Measurements from ENCODE around the gene NFIX.

The NFIX gene

DNA sequence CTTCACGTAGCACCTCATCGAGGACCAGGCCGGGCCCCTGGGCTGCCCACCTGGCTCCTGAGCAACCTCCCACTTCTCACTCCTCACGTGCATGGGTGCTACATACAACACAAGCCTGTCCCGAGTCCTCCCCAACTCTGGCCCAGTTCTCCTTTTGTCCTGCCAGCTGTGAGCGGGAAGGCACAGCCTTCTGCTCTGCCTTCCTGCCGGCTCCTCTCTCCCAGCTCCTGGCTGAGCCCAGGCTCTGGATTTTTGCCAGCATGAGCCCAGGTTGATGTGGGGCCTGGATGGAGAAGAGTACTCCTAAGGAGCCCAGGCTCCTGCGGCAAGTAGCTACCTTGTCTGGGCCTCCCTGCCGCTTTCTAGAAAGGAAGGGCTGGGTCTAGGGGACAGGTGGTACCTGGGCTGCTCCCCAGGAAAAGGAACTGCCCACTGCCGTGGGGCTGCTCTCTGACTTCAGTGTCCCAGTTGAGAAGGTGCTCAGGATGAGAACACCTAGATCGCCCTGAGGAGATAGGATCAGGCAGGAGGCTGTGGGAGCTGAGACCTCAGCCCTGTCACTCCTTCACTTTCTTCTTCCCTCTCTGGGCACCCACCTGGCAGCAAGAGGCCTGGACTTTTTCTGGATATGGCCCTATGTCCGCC is 83.7 kb downstream of the NFIX start:
- DNase-seq (ENCODE audit: low read depth): no peak
- TF ChIP-seq, protein P1, sequence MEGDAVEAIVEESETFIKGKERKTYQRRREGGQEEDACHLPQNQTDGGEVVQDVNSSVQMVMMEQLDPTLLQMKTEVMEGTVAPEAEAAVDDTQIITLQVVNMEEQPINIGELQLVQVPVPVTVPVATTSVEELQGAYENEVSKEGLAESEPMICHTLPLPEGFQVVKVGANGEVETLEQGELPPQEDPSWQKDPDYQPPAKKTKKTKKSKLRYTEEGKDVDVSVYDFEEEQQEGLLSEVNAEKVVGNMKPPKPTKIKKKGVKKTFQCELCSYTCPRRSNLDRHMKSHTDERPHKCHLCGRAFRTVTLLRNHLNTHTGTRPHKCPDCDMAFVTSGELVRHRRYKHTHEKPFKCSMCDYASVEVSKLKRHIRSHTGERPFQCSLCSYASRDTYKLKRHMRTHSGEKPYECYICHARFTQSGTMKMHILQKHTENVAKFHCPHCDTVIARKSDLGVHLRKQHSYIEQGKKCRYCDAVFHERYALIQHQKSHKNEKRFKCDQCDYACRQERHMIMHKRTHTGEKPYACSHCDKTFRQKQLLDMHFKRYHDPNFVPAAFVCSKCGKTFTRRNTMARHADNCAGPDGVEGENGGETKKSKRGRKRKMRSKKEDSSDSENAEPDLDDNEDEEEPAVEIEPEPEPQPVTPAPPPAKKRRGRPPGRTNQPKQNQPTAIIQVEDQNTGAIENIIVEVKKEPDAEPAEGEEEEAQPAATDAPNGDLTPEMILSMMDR (conservative IDR thresholded peaks at IDR 0.05; ENCODE audit: low read depth, low read length): no peak

DNA sequence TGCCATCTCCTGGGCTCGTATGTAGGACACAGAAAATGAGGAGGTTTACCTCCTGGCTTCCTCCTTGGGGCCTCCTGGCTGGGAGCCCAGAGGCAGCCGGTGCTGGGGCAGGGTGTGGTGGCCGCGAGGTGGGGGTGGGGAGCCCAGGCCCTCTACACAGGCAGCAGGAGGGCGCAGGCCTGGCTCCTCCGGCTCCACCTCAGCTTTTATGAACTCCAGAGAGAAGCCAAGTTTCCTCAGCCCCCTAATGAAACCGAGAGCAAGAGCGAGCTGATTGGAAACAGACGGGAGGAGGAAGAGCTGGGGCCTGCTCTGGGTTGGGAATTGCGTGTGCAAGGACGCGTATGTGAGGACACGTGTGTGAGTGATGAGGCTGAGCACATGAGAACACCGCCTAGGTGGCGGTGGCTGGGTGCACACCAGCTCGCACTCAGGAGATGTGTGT is 84.3 kb downstream of the NFIX start:
- DNase-seq (ENCODE audit: low read depth): no peak
- H3K4me3 ChIP-seq (ENCODE audit: low read length): no peak overlapping the region
- TF ChIP-seq, protein P1 (conservative IDR thresholded peaks at IDR 0.05; ENCODE audit: low read depth, low read length): no peak

More for the DNA sequence above, 83.7 kb downstream of the NFIX start:
- no peak overlapping the region for H3K4me3 ChIP-seq (ENCODE audit: low read length)

DNA sequence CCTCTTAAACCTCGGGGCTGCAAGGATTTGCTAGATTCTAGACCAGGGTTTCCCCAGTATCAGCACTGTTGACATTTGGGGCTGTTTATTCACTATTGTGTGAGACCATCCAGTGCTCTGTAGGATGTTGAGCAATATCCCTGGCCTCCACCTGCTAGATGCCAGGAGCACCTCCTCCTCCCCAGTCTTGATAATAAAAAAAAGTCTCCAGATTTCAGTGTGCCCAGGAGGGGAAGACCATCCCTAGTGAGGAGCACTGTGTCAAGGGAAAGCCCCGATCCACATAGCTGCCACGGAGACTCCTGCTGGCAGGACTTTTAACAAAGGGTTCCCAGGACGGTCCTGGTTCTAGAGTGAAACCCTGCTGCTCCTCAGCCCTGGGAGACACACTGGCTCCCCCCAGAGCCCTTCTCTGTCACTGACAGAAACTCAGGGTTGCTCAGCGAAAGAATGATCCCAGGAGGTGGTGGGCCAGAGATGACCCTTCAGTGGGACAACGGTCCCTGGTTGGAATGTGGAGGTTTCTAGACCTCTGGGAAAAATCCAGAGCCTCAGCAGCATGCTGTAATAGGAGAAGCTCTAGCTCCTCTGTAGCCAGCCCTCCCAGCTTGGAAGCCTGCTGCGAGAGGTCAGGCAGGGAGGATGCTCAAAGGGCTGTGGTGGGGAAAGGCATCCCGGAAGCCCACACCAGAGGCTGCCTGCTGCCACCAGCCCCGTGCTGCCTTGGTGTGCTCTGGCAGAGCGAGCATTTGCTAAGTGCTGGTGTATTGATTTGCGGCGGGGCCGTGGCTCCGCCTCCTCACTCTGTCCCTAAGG is 87.1 kb downstream of the NFIX start:
- no peak for DNase-seq (ENCODE audit: low read depth)
- no peak overlapping the region for H3K4me3 ChIP-seq (ENCODE audit: low read length)
- TF ChIP-seq, protein P1 (conservative IDR thresholded peaks at IDR 0.05; ENCODE audit: low read depth, low read length): peak; percentile 57

DNA sequence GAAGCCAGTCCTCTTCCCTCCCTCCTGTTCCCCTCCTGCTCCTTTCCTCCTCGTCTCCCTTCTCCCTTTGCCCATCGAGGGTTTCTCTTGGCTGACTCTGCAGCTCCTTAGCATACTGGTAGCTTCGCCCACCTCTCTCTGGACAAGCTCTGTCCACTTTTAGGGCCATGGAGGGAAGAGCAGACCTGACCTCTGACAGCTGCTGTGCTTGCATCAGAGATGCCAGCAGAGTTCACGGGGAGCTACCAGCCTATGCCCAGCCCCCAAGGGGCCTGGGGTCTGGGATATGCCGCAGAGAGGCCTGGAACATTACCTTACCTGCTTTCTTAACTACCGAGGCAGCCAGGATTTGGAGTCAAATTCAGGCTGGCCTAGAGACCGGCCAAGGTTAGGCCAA is 87.7 kb downstream of the NFIX start:
- no peak for DNase-seq (ENCODE audit: low read depth)
- H3K4me3 ChIP-seq (ENCODE audit: low read length): no peak overlapping the region
- TF ChIP-seq, protein P1 (conservative IDR thresholded peaks at IDR 0.05; ENCODE audit: low read depth, low read length): no peak

GRCh38 chr19:13083627-13084026 is 88.4 kb downstream of the NFIX start:
- TF ChIP-seq, protein P1 (conservative IDR thresholded peaks at IDR 0.05; ENCODE audit: low read depth, low read length): no peak
- DNase-seq (ENCODE audit: low read depth): no peak
- H3K4me3 ChIP-seq (ENCODE audit: low read length): no peak overlapping the region

DNA sequence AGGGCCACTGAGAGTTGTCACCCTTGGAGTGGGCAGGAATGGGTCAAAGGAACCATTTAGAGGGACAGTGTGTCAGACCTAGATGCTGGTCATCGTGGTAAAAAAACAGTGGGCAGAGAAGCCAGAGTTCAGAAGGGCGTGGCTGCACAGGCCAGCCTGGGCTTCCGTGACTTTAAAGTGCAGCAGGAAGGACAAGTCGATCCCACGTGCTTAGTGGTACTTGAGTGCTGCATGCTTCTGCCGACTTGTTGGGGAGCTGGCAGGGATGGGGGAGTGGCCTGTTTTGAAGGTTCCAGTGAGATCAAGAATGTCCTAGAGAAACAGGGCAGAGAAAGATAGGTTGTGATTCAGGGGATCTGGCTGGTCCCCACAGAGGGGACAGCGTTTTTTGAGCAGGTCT is 90.4 kb downstream of the NFIX start:
- TF ChIP-seq, protein P1 (conservative IDR thresholded peaks at IDR 0.05; ENCODE audit: low read depth, low read length): no peak
- H3K4me3 ChIP-seq (ENCODE audit: low read length): no peak overlapping the region
- no peak for DNase-seq (ENCODE audit: low read depth)

- DNase-seq (ENCODE audit: low read depth): no peak
- no peak overlapping the region for H3K4me3 ChIP-seq (ENCODE audit: low read length)
Measured at GRCh38 chr19:13086341-13086740, 91.1 kb downstream of the NFIX start.

More at GRCh38 chr19:13086341-13086740, 91.1 kb downstream of the NFIX start:
- TF ChIP-seq, protein P1 (conservative IDR thresholded peaks at IDR 0.05; ENCODE audit: low read depth, low read length): no peak

Data from retinal pigment epithelial cell (primary cell).